Right atrium auricular region (tissue), 2 donors: ENCODE data around the gene PCDHA3. TPM values are rescaled to one million over a fixed set of nuclear protein-coding genes. Genes with fewer than 3 reads are reported as not detected.
"Not testable (repeated sequence)": the region's sequence is repeated elsewhere in the genome, so short reads cannot be mapped to it uniquely, and the experiment has no call there.

ENCODE experiments used
- DNase-seq: peaks from one replicate; pipeline ENCODE4 v3.0.0-alpha.2; 2019; ENCODE audit warnings: low spot score
- H3K27ac ChIP-seq, 2 donors: fragments of 200-600 bp; sonication (generic); 1 replicate in 1 of 2; 2 replicates in 1 of 2; pipeline ENCODE4 v1.5.1; 2016 to 2019
- H3K27me3 ChIP-seq, 2 donors: fragments of 200-600 bp; sonication (generic); one replicate each; pipeline versions ENCODE4 v1.5.1 to v1.6.0; 2017 to 2019
- H3K36me3 ChIP-seq: fragments of 200-600 bp; sonication (generic); one replicate; pipeline ENCODE4 v1.5.1; 2016
- H3K4me1 ChIP-seq, 2 donors: fragments of 200-600 bp; sonication (generic); one replicate each; pipeline versions ENCODE4 v1.5.1 to v1.6.0; 2017 to 2019
- H3K4me3 ChIP-seq, 2 donors: fragments of 200-600 bp; sonication (generic); 1 replicate in 1 of 2; 2 replicates in 1 of 2; pipeline ENCODE4 v1.5.1; 2017 to 2019; ENCODE audit warnings: mild to moderate bottlenecking in 1 of 2, moderate library complexity in 1 of 2
- H3K9me3 ChIP-seq, 2 donors: fragments of 200-600 bp; sonication (generic); one replicate each; pipeline ENCODE4 v1.5.1; 2019
- total RNA-seq, 2 donors: library from RNA; depleted of rRNA; stranded (reverse); fragments of >200 nt; gene quantifications; one replicate each; pipeline ENCODE4 v1.1.0, GENCODE V29; 2016
- TF ChIP-seq, protein P1 (sequence below), 2 donors: fragments of 200-600 bp; sonication (generic); IDR thresholded peaks; one replicate each; pipeline ENCODE4 v1.5.1; 2019; ENCODE audit warnings: antibody characterized with exemption in 2 of 2

The PCDHA3 gene
- total RNA-seq, 2 donors from 2014 or later: 0.43 to 0.48 TPM

DNA sequence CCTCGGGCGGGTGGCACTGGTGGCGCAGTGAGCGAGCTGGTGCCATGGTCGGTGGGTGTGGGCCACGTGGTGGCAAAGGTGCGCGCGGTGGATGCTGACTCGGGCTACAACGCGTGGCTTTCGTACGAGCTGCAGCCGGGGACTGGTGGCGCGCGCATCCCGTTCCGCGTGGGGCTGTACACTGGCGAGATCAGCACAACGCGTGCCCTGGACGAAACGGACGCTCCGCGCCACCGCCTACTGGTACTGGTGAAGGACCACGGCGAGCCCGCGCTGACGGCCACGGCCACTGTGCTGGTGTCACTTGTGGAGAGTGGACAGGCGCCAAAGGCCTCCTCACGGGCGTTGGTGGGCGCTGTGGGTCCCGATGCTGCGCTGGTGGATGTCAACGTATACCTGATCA lies 8.0 kb downstream of the PCDHA3 start:
- no peak for DNase-seq
- Histone ChIP-seq H3K9me3 (peaks cover 0 to 27% of the 10 kb centered on the region in 2 donors), H3K27ac (no peak overlapping the region), H3K4me1 (no peaks in the 10 kb centered on the region), H3K27me3 (no peaks in the 10 kb centered on the region), H3K36me3 (no peaks in the 10 kb centered on the region), H3K4me3 (no peak overlapping the region)
- TF ChIP-seq, protein P1, sequence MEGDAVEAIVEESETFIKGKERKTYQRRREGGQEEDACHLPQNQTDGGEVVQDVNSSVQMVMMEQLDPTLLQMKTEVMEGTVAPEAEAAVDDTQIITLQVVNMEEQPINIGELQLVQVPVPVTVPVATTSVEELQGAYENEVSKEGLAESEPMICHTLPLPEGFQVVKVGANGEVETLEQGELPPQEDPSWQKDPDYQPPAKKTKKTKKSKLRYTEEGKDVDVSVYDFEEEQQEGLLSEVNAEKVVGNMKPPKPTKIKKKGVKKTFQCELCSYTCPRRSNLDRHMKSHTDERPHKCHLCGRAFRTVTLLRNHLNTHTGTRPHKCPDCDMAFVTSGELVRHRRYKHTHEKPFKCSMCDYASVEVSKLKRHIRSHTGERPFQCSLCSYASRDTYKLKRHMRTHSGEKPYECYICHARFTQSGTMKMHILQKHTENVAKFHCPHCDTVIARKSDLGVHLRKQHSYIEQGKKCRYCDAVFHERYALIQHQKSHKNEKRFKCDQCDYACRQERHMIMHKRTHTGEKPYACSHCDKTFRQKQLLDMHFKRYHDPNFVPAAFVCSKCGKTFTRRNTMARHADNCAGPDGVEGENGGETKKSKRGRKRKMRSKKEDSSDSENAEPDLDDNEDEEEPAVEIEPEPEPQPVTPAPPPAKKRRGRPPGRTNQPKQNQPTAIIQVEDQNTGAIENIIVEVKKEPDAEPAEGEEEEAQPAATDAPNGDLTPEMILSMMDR (IDR thresholded peaks at IDR 0.05): no peak

DNA sequence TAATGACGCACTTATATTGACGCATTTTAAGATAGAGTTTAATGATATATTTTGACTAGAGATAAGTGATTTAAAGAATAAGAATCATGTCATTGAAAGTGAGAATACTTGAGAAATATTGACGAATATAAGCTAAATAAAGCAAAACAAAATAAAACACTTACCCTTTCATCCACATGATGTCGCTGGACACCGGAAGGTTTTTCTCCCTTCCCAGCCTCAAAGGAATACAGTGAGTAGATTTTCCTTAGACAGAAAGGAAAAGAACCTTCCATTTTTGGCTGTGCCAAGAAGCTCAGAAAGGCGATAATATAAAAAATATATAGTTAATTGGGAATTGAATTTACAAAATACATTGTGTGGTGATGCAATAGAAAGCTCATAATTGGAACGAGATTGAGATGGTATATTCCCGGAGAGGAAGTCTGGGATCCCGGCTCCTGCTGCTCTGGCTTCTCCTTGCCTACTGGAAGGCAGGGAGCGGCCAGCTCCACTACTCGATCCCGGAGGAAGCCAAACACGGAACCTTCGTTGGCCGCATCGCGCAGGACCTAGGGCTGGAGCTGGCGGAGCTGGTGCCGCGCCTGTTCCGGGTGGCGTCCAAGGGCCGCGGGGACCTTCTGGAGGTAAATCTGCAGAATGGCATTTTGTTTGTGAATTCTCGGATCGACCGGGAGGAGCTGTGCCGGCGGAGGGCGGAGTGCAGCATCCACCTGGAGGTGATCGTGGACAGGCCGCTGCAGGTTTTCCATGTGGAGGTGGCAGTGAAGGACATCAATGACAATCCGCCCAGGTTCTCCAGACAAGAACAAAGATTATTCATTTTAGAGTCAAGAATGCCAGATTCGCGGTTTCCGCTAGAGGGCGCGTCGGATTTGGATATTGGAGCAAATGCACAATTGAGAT lies 20.8 kb downstream of the PCDHA3 start, which contains the start of gene PCDHA5:
PCDHA5 (plus strand) TSS at position 239 of the 906 bp plus-strand sequence.
- DNase-seq: no peak
- H3K27ac ChIP-seq: no peak within 1 kb of the TSS
- H3K4me3 ChIP-seq: peak within 1 kb of the TSS in 1 of 2 donors; percentile 17
- H3K27me3 ChIP-seq: no peaks in the 10 kb centered on the region
- TF ChIP-seq, protein P1 (IDR thresholded peaks at IDR 0.05): peak in 1 of 2 donors; percentile 52
- peaks cover 0 to 37% of the 10 kb centered on the region in 2 donors for H3K9me3 ChIP-seq
- no peaks in the 10 kb centered on the region for H3K4me1 ChIP-seq
- H3K36me3 ChIP-seq: no peaks in the 10 kb centered on the region

DNA sequence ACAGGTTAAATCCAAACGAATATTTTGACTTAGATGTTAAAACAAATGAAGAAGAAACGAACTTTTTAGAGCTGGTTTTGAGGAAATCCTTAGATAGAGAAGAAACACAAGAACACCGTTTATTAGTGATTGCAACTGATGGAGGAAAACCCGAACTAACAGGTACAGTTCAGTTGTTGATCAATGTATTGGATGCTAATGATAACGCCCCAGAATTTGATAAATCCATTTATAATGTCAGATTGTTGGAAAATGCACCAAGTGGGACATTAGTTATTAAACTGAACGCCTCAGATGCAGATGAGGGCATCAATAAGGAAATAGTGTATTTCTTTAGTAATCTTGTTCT lies 21.4 kb downstream of the PCDHA3 start:
- no peaks in the 10 kb centered on the region for H3K27me3 ChIP-seq
- TF ChIP-seq, protein P1 (IDR thresholded peaks at IDR 0.05): no peak
- no peak overlapping the region for H3K4me3 ChIP-seq
- H3K4me1 ChIP-seq: no peaks in the 10 kb centered on the region
- no peak overlapping the region for H3K27ac ChIP-seq
- H3K36me3 ChIP-seq: no peaks in the 10 kb centered on the region
- no peak for DNase-seq
- H3K9me3 ChIP-seq: peaks cover 0 to 36% of the 10 kb centered on the region in 2 donors

DNA sequence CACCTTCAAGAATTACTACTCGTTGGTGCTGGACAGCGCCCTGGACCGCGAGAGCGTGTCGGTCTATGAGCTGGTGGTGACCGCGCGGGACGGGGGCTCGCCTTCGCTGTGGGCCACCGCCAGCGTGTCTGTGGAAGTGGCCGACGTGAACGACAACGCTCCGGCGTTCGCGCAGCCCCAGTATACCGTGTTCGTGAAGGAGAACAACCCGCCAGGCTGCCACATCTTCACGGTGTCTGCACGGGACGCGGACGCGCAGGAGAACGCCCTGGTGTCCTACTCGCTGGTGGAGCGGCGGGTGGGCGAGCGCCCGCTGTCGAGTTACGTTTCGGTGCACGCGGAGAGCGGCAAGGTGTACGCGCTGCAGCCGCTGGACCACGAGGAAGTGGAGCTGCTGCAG lies 22.1 kb downstream of the PCDHA3 start:
- not testable (repeated sequence) for DNase-seq, H3K27me3 ChIP-seq, H3K4me3 ChIP-seq, H3K36me3 ChIP-seq, H3K4me1 ChIP-seq, H3K27ac ChIP-seq
- peaks cover 0 to 42% of the 10 kb centered on the region in 2 donors for H3K9me3 ChIP-seq

DNA sequence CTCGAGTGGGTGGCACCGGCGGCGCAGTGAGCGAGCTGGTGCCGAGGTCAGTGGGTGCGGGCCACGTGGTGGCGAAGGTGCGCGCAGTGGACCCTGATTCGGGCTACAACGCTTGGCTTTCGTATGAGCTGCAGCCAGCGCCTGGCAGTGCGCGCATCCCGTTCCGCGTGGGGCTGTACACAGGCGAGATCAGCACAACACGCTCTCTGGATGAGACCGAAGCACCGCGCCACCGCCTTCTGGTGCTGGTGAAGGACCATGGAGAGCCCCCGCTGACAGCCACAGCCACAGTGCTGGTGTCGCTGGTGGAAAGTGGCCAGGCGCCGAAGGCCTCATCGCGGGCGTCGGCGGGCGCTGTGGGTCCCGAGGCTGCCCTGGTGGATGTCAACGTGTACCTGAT lies 22.6 kb downstream of the PCDHA3 start:
- Histone ChIP-seq H3K36me3 (no peaks in the 10 kb centered on the region), H3K4me1 (no peaks in the 10 kb centered on the region), H3K4me3 (no peak overlapping the region), H3K9me3 (peaks cover 0 to 47% of the 10 kb centered on the region in 2 donors), H3K27ac (no peak overlapping the region), H3K27me3 (no peaks in the 10 kb centered on the region)
- TF ChIP-seq, protein P1 (IDR thresholded peaks at IDR 0.05): no peak
- DNase-seq: no peak

DNA sequence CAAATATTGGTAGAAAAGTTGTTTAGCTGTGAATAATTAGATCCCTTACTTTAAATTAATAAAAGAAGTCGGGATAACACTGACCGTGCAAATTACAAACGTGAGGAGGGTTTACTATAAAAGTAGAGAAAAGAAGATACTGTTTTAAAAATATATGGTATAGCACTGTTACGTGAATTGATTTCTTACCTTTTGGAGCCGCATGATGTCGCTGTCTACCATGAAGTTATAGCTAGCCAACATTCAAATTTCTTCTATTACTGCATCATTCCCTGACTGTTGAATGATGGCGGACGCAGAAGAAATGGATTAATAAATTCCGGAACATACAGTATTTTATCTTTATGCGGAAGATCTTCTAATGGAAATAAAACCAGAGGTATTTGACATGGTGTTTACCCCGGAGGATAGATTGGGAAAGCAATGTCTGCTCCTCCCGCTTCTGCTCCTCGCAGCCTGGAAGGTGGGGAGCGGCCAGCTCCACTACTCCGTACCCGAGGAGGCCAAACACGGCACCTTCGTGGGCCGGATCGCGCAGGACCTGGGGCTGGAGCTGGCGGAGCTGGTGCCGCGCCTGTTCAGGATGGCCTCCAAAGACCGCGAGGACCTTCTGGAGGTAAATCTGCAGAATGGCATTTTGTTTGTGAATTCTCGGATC lies 27.0 kb downstream of the PCDHA3 start, which contains the start of gene PCDHA6:
PCDHA6 (plus strand) TSS at position 257 of the 658 bp plus-strand sequence; CDS start at position 389, 132 bp downstream.
- Histone ChIP-seq H3K27ac (no peak within 1 kb of the TSS), H3K27me3 (peaks cover 0 to 3% of the 10 kb centered on the region in 2 donors), H3K36me3 (no peaks in the 10 kb centered on the region), H3K4me1 (no peaks in the 10 kb centered on the region), H3K9me3 (peaks cover 0 to 55% of the 10 kb centered on the region in 2 donors), H3K4me3 (peak within 1 kb of the TSS in 1 of 2 donors; percentile 36)
- TF ChIP-seq, protein P1 (IDR thresholded peaks at IDR 0.05): no peak
- no peak for DNase-seq
